HG03469 (cell line): ENCODE measurements around the gene C1orf56.

Experiments
- ATAC-seq: cut with Tn5 transposase; IDR thresholded peaks from one replicate; pipeline ENCODE4 v1.9.1; 2021; ENCODE audit warnings: mild to moderate bottlenecking, moderate library complexity, moderate number of reproducible peaks; ENCODE audit not compliant: unreplicated experiment

The C1orf56 gene, protein sequence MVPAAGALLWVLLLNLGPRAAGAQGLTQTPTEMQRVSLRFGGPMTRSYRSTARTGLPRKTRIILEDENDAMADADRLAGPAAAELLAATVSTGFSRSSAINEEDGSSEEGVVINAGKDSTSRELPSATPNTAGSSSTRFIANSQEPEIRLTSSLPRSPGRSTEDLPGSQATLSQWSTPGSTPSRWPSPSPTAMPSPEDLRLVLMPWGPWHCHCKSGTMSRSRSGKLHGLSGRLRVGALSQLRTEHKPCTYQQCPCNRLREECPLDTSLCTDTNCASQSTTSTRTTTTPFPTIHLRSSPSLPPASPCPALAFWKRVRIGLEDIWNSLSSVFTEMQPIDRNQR

DNA sequence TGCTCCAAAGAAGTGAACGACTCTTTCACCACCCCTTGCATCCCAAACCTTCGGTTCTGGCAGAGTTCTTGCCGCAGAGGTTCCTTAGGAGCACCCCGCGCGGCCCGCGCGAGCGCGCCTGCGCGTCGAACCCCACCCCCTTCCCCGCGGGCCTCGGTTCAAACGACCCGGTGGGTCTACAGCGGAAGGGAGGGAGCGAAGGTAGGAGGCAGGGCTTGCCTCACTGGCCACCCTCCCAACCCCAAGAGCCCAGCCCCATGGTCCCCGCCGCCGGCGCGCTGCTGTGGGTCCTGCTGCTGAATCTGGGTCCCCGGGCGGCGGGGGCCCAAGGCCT, at the start of gene C1orf56:
C1orf56 (plus strand) TSS at position 161 of the 334 bp plus-strand sequence; CDS start at position 258, 97 bp downstream.
- no peak for ATAC-seq

DNA sequence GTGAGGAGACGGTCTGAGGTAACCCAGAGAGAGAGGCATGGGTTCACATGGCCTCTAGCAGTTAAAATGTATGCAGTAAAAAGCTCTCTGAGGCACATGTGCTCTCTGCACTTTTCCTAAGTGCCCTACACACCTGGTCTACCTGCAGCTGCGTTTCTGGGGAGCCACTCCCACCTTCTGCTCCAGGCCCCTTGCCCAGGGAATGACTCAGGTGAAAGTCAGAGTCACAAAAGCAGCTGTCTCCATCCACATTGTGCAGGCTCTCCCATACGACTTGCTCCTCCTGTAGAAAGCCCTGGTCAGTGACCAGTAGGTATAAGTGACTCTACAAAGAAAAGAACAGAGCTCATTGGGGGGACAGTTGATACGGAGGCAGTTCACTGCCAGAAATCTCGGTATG, 49.6 kb upstream of the C1orf56 start:
- no peak for ATAC-seq

DNA sequence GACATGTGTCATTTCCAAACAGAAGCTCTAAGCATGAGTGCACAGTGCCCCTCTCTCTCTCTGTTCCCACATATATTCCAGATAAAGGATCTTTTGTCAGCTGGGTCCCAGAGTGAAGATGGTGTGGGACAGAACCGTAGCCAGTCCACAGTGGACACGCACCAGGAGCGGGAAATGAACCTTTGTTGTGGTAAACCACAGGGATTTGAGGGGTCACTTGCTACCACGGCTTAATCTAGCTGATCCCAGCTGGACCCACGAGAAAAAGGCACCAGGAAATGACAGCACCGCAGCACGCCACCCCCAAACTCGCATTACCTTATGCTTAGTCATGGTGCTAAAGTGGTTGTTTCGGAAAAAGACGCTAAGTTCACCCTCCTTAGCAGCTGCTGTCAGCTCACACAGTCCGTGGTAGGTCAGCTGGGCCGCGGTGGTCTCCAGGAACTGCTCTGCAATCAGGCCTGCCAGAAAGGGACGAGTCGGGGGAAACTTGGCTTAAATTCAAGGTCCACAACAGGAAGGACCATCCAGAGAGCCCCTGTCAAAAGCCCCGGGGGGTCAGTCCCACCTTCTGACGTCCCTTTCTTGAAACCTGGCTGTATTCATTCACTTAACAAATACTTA, 48.4 kb upstream of the C1orf56 start:
- ATAC-seq: no peak

DNA sequence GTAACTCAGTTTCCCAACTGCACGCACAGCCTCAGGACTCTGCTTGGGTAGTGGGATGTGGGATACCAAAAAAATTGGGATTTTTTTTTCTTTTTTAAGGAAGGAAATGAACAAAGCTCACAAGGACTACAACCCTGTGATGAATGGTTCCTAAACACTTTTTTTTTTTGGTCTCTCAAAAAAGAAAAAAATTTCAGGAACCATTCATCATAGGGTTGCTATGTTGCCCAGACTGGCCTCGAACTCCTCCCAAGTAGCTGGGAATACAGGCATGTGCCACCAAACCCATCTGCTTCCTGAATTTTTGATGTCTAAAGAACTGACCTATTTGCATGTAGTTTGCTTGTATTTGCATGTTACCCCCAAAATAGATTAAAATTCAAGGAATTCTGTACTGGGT, 47.6 kb upstream of the C1orf56 start:
- ATAC-seq: no peak

DNA sequence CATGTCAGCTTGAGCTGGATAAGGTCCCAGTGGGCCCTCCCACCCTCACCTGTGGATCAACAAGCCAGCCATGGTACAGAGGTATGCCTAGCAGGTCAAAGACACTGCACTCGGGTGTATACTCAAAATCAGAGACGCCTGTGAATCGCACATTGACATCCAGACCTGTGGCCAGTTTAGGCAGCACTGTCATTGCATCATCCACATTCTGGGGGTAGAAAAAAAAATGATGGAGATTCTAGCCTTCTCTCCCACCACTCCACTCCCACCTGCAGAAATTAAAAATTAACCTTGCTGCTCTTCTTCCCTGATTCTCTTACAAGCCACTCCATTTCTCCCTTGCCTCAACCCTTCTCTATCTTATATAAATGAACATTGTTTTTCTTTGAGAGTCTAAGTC, 47.1 kb upstream of the C1orf56 start:
- ATAC-seq: no peak

DNA sequence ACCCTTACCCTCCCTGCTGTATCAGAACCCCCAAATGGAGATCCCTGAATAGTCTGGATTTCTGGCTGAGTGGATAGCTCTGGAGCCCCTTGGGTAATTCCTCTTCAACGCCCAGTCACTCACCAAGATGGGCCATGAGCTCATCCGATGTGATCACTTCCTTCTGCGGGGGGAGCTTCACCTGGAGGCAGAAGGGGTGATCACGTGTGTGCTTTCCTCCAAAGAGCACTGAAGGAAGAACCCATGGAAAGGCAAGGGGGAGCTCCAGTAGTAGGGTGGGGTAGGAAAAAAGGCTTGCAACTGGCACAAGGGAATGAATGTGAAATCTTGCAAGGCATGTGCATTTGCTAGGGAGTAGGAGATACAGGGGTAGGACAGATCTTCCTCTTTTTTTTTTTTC, 45.9 kb upstream of the C1orf56 start:
- no peak for ATAC-seq

DNA sequence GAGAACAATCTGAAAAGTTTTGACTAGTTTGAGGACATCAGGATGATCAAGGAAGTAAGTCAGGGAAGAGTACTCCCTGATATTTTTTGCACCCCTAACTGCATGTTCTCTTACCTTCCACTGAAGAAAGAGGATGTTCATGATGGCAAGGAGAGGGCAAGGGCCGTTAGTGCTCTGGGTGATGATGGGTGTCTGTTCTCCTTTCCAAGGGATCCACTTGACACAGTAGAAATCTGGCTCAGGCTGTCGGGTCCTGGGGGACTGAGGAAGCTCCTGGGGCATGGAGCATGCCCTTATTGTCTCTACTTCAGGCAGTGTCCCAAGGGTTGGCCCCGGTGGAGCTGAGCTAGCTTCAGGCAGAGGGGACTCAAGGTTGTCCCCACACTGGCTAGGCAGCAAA, 45.5 kb upstream of the C1orf56 start:
- ATAC-seq: no peak

DNA sequence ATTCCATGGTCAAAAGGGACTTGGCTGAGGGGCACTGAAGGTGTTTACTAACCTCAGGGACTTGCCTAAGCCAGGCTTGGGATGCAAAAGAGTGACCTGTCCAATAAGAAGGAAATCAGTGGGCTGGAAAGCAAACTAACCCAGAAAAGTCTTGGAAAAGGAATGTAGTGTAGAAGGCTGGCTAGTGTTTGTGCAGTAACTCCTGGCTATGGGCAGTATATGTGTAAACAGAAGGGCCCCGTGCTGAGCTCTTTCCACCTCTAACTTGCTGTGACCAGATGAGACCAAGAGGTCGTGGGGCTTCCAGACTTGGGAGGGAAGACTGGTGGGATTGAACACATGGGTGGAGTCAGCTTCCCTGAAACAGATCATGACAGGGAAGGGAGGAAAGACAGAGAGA, 44.9 kb upstream of the C1orf56 start:
- no peak for ATAC-seq

DNA sequence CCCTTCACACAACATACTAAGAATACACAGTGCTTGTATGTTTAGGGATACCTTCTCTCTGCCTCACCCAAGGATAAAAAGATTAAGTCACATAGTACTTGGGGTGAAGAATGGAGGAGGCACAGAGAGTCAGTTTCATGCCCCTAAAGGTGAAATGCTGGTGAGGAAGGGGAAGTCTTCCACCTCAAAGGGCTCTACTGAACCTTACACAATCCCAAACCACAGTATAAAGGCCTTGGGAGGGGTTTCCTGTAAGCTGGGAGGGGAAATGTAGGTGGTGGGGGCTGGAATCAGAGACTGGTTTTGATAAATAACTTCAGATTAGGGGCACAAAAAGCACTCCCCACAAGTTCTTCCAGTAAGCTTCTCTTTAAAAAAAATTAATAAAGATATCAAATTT, 44.4 kb upstream of the C1orf56 start:
- no peak for ATAC-seq

DNA sequence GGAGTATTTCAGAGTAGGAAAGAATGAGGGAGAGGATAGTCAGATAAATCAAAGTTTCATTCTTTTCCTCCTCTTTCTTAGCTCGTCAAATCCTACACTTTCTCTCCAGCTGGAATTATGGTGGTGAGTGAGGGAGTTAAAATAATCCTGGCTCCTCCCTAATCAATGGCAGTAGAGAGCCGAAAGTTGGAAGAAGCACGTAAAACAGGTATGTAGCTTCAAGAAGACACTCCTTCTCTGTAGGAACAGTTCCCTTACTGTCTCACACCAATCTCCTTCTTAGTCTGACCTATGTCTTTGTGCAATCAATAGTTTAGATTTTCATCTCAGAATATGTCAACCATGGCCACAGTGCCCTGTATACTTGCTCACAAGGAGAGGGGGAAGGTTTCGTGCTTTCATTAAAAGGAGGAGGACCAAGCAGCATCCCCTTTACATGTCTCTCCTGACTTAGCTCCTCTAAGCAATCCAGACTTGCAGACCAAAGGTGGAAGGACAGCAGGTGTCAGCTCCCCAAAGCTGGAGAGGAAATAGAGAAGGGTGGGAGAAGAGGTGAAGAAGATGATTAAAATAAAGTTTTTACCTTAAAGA, 41.7 kb upstream of the C1orf56 start:
- ATAC-seq: no peak

DNA sequence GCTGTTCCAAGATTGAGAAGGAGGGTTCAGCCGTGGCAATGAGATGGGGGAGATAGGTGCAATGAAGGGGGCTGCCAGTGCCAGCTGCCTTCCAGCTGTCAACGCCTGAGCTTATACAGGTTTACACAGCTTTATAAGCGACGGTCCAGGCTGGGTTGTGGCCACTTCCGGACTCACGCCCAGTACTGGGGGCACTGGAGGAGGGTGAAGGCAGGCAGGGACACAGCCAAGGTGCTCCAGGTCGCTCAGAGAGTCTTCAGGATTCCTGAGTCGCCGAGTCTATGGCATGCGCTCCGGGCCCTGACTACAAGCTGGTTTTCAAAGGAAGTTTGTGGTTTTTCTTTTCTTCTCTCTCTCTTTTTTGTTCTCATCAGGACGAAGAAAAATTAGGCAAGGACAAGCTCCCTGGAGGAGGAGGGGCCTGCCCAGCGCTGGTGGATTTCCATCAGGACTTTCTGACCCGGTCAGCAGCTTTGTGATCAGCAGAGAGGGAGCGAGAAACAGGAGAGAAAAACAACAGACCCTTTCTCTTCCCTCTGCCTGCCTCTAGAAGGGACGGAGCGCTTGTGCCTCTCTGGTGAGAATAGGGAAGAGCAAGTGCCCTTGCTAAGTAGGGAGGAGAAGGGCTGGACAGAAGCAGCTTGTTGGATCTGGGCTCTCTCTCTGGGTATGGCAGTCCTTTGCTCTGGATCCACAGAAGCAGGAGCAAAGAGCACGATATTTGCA, 41.1 kb upstream of the C1orf56 start, which contains the start of gene MINDY1:
MINDY1 (minus strand) TSS at position 576 of the 726 bp plus-strand sequence. CDS start 4,285 bp downstream, outside the sequence.
- no peak for ATAC-seq

DNA sequence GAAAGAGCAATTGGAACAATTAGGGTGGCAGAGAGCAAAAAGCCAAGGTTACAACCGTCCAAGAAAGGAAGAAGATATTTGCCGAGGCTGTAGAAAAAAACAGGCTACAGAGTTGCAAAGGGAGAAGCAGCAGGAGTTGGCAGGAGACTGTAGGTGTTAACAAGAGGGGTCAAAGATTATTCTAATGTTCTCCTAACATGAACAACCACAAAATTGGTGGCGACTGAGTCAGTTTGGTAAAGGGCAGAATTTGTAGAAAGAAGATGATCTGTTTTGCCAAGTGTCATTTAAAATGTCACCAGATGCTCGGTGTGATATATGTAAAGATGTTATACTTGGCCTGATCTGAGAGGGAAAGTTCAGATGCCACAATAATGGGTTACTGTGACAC, 39.7 kb upstream of the C1orf56 start:
- no peak for ATAC-seq

DNA sequence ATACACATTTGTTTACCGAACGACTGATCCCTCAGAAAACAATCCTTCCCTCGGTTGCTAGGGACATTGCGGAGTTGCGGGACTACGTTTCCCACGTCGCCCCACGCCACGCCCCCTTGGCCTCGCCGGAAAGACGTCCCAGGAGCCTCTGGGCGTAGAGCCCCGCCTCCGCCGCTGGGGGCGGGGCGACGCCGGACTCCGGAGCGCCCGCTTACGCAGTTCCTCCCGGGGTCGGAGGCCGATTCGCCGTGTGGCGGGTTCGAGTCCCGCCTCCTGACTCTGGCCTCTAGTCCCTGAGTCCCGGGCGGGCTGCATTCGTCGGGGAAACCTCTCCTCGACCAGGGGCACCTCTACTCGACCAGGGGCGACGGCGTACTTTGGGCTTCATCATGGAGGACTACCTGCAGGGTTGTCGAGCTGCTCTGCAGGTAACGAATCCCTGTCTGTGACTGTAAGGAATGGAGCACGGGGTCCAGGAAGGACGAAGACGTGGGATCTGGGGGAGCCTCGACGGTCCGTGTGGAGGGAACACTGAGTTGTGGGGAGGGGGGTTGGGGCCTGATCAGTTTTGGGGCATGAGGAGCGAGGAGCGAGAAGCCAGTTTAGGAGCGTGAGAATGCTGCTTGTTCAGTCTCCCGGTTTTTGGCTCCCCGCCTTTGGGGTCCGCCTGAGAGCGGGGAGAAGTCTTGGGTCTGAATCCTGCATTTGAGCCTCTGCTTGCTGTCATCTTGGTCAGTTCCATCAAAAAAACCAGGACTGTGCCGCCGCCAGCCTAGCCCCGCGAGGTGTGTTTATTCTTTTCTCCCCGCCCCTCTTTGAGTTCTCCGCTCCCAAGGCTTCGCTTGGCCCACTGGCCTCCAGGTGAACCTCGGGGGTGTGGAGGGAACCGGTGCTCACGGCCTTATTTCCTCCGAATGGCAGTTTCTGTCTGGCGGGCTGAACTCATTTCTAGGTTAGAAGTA, 39.0 kb upstream of the C1orf56 start, which contains the start of gene PRUNE1:
PRUNE1 (plus strand) TSS at position 206 of the 962 bp plus-strand sequence; CDS start at position 390, 184 bp downstream.
- peak; percentile 47 for ATAC-seq

DNA sequence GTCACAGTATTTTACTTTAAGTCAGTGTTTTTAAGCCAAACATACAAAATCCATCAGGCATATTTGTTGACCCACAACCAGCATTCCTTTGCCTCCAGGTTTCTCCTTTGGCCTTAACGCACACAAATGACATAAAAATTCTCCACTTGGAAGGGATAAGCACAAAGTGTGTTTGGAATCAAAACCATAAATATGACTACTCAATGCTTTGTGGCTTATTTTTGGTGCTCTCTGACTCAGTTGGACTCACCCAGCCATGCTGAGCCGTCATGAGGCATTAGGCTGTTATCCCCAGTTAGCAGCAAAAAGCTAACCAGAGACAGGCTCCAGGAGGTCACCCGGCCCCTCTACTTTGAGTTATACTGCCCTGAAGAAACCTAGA, 38.4 kb upstream of the C1orf56 start:
- ATAC-seq: no peak

DNA sequence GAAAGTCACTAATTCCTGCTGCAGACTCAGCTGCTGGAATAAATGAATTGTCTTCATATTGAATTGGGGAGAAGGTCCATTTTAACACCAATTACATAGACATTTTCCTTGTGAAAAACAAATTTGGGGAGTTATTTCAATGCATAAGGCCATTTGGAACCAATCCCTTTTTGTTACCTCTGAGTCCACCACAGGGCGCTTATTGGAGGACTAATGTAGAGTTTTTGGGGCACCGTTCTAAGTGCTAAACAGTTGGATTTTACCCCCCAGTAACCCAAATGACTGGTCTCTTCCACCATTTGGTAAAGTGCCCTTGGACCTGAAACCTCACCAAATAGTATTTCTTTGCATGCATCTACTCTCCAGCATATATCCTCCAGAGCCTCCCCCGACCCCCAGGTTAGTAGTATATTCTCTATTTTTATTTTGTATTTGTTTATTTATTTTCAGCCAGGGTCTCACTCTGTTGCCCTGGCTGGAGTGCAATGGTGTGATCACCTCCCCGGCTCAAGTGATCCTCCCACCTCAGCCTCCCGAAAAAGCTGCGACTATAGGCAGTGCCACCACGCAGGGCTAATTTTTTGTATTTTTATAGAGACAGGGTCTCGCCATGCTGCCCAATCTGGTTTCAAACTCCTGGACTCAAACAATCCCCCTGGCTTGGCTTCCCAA, 37.7 kb upstream of the C1orf56 start:
- no peak for ATAC-seq

DNA sequence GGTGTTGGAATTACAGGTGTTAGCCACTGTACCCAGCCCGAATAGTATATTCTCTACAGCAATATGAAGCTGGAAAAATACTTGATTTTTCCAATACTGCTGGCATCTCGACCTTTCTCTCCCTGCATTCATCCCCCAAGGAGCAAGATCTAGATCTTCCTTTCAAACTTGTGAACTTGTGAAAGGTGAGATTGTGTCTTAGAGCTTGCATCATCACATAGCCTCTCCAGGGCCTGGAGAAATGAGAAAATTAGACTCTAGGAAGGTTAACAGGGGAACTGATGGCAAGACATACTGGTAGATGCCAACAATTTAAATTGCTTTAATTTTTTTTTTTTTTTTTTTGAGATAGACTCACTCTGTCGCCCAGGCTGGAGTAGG, 37.2 kb upstream of the C1orf56 start:
- ATAC-seq: no peak

DNA sequence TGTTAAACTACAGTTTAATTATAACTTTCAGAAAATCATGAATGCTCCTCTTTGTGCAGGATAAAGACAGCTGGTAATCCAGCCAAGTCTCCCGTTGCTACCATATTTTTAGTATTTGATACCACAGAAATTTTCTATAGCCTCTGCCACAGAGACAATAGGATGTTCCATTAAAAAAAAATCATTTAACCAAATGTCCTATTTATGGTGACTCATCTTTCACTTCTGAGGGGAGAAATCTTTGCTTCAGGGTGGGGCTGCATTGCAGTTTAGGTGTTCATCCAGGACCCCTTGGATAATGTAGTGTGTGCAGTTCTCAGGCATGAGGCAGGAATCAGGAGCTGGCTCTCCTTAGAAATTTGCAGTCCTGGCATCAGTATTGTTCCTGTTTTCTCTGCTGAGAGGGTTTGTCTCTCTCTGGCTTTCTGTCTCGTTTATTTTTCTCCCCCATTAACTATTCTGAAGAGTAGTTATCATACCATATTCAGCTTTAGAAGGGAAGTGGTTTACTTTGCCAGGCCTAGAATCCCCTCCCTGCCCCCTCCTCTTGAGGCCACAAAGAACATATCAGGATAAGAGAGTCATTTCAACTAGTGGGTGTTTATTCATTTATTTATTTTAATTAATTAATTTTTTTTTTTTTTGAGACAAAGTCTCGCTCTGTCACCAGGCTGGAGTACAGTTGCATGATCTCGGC, 36.2 kb upstream of the C1orf56 start:
- no peak for ATAC-seq

DNA sequence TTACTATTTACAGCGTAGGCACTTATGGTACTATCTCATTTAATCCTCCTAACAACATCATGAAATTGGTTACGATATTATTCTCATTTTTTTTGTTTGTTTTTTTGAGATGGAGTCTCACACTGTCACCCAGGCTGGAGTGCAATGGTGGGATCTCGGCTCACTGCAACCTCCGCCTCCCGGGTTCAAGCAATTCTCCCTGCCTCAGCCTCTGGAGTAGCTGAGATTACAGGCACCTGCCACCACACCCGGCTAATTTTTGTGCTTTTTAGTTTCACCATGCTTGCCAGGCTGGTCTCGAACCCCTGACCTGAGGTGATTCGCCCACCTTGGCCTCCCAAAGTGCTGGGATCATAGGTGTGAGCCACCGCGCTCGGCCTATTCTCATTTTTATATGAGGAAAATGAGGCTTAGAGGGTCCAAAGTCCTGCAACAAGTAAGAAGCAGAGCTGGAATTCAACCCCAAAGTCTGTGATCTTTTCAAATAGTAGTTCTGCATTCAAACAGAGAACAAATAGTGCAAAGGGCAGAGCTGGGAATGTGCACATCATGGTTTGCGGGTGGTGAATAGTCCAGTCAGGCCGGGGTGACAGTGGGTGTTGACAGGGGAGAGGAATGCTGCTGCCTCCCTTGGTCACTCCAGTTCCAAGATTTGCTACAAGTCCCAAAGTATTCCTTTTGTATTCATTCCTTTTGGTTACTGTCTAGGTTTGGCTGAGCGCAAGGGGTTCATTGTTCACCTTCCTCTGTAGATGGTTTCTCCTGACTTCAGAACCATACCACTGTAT, 34.7 kb upstream of the C1orf56 start:
- no peak for ATAC-seq
